SH-SY5Y (cell line): Measurements from ENCODE around the gene LCTL.

Source experiments
- GATA2 ChIP-seq: IDR thresholded peaks from 2 replicates; pipeline ENCODE4 v1.6.1; 2011; ENCODE audit warnings: mild to moderate bottlenecking, low read depth, low read length
- GATA3 ChIP-seq: IDR thresholded peaks from 2 replicates; pipeline ENCODE4 v1.6.1; 2011; ENCODE audit warnings: low read depth, mild to moderate bottlenecking, low read length, moderate library complexity

DNA sequence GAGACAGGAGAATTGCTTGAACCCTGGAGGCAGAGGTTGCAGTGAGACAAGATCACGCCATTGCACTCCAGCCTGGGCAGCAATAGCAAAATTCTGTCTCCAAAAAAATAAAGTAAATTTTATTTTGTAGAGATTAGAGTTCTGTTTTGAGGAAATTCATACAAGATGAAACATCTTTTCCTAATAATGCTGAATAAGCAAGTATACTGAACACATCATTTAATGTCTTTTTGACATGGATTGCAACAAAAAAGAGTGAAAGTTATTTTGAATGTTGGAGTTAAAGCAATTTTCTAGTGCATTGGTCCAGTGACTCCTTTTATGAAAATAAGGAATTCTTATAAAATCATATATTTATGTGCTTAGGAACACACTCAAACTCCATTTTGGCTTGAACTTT lies 20.5 kb downstream of the LCTL start:
- TF ChIP-seq GATA2 (no peak), GATA3 (no peak)
